ENCODE measurements around the gene ZBED6.

DNA sequence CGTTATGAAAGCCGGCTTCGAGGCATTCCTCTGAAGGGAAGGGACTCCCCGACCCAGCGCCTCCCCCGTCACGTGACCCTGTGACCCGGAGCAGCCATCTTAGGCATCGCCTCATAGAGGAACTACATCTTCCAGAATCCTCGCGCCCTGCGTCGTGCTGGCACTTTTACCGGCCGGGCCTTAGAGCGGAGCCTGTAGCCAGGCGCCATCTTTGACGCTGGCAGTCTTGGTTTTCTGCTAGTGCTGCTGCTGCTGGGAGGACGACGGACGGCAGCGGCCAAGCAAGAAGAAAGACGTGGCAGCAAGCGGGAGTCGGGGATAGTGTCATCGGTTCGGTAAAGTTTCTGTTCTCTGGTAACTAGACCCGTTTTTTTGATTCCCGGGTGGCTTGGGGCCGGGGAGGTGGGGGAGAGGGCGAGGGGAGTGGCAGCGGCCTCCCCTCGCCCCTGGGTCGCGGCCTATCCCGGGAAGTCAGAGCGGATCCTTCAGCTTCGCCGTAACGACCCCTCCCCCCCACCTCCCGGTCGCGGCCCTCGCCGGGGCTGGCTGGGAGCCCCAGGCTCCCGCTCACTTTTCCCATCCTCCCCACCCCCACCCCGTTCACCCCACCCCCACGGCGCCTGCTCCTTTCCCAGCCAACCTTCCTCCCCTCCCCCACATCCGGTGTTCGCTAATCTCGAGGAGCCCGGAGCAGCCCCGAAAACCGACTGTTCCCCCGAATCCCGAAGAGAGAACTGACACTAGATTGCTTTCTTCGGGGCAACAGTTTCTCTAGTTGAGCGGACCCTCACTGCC is at the start of gene ZBED6, which contains the start of gene ZC3H11A:
- TF ChIP-seq POLR2AphosphoS5 (IDR thresholded peaks at IDR 0.05; ENCODE audit: low read depth, low read length) (0 out of 2 replicates have a peak, but pooled peaks have one; percentile 47), POLR2A (IDR thresholded peaks at IDR 0.05; ENCODE audit: low read depth, low read length) (peak; percentile 71; the same call in 1 of the 2 replicates), TAF1 (IDR thresholded peaks at IDR 0.05; ENCODE audit: borderline replicate concordance, low read depth, low read length) (0 out of 2 replicates have a peak, but pooled peaks have one; percentile 32)
